Stomach (tissue), 4 donors: Measurements from ENCODE around the gene C20orf204.

ENCODE experiments used
- EP300 ChIP-seq: sonication (generic); formaldehyde crosslinking; IDR thresholded peaks from one replicate; pipeline ENCODE4 v1.6.1; 2017; ENCODE audit warnings: antibody characterized with exemption
- TF ChIP-seq, protein P1 (sequence below), 7 experiments: fragments of 450-650 bp in 4 of 7; fragments of 200-600 bp in 3 of 7; sonication (generic) in 3 of 7; IDR thresholded peaks; one replicate each; pipeline ENCODE4 v1.5.1; 2016 to 2019; ENCODE audit warnings: antibody characterized with exemption in 7 of 7, control low read depth in 2 of 7, mild to moderate bottlenecking in 1 of 7

DNA sequence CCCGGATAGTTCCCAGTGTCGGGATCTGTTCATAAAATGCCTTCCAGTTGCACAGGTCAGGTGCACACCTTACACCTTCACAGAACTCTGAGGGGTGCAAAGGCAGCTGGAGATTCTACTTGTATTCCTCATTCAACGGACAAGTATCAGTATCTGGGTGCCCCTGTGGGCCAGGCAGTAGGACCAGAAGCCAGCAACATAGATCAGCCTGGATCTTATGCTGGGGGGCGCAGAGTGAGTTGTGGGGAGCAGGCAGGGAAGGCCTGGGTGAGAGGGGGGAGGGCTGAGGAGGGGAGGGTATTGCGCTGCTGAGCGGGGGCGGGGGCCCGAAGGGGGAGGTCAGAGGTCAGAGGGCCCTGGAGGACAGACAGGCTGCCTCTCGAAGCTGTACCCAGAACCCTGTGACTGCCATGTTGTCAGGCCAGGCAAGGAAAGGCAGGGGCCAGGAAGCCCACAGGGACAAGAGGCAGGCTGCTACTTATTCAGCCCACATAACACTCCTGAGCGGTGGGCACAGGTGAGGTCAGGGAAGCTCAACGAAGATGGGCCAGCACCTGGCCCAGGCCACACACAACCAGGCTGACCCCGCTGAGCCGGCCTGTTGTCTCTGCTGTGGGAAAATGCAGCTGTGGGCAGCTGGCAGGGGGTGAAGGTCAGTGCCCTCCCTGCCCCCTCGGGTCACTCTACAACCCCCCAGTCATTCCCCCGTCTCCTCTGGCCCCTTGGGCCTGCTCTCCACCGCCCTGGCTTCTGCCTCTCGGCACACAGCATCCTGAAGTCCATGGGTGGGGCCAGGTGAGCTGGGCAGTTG is 45.0 kb downstream of the C20orf204 start:
- no peak for TF ChIP-seq EP300
- TF ChIP-seq, protein P1, sequence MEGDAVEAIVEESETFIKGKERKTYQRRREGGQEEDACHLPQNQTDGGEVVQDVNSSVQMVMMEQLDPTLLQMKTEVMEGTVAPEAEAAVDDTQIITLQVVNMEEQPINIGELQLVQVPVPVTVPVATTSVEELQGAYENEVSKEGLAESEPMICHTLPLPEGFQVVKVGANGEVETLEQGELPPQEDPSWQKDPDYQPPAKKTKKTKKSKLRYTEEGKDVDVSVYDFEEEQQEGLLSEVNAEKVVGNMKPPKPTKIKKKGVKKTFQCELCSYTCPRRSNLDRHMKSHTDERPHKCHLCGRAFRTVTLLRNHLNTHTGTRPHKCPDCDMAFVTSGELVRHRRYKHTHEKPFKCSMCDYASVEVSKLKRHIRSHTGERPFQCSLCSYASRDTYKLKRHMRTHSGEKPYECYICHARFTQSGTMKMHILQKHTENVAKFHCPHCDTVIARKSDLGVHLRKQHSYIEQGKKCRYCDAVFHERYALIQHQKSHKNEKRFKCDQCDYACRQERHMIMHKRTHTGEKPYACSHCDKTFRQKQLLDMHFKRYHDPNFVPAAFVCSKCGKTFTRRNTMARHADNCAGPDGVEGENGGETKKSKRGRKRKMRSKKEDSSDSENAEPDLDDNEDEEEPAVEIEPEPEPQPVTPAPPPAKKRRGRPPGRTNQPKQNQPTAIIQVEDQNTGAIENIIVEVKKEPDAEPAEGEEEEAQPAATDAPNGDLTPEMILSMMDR (IDR thresholded peaks at IDR 0.05), result no peak
